ENCODE data around the gene TUSC2. TPM values are rescaled to one million over a fixed set of nuclear protein-coding genes. Genes with fewer than 3 reads are reported as not detected.

TUSC2 gene
- total RNA-seq, 1 donor from 2014 or later = 32.9 TPM

GRCh38 chr3:50278123-50278879 lies 49.7 kb downstream of the TUSC2 start:
- H3K4me1 ChIP-seq = peaks cover 56% of the 10 kb centered on the region
- no peak for TF ChIP-seq CTCF (IDR thresholded peaks at IDR 0.05; ENCODE audit: borderline replicate concordance)
- H3K27me3 ChIP-seq (ENCODE audit: low read depth) = peaks cover 31% of the 10 kb centered on the region
- no peaks in the 10 kb centered on the region for H3K36me3 ChIP-seq
- no peaks in the 10 kb centered on the region for H3K9me3 ChIP-seq (replicated peaks)
- H3K4me3 ChIP-seq = no peak overlapping the region
- H3K27ac ChIP-seq (replicated peaks) = peak overlapping the region; percentile 89
- intact Hi-C loops (cut with micrococcal nuclease) = loop anchor here (10.0 kb wide), 1 partner anchor 84 kb away; the partner anchor contains the start of gene GNAT1
- no peak for DNase-seq

GRCh38 chr3:50276762-50277101 lies 51.3 kb downstream of the TUSC2 start:
- TF ChIP-seq CTCF (IDR thresholded peaks at IDR 0.05; ENCODE audit: borderline replicate concordance) = no peak
- Histone ChIP-seq H3K4me3 (no peak overlapping the region), H3K9me3 (replicated peaks) (no peaks in the 10 kb centered on the region), H3K27ac (replicated peaks) (no peak overlapping the region), H3K36me3 (no peaks in the 10 kb centered on the region), H3K4me1 (peaks cover 65% of the 10 kb centered on the region), H3K27me3 (ENCODE audit: low read depth) (peaks cover 31% of the 10 kb centered on the region)
- intact Hi-C loops (cut with micrococcal nuclease) = loop anchor here (10.0 kb wide), 1 partner anchor 82 kb away; the partner anchor contains the start of gene GNAT1
- DNase-seq = no peak

GRCh38 chr3:50275996-50276761 lies 51.8 kb downstream of the TUSC2 start:
- intact Hi-C loops (cut with micrococcal nuclease) = loop anchor here (10.0 kb wide), 1 partner anchor 81 kb away; the partner anchor contains the start of gene GNAT1
- TF ChIP-seq CTCF (IDR thresholded peaks at IDR 0.05; ENCODE audit: borderline replicate concordance) = no peak
- Histone ChIP-seq H3K4me1 (peaks cover 65% of the 10 kb centered on the region), H3K9me3 (replicated peaks) (no peaks in the 10 kb centered on the region), H3K36me3 (no peaks in the 10 kb centered on the region), H3K27ac (replicated peaks) (no peak overlapping the region), H3K4me3 (no peak overlapping the region), H3K27me3 (ENCODE audit: low read depth) (peaks cover 31% of the 10 kb centered on the region)
- no peak for DNase-seq

- Histone ChIP-seq H3K27ac (replicated peaks) (no peak overlapping the region), H3K27me3 (ENCODE audit: low read depth) (peaks cover 31% of the 10 kb centered on the region), H3K4me1 (peaks cover 59% of the 10 kb centered on the region), H3K4me3 (no peak overlapping the region), H3K36me3 (no peaks in the 10 kb centered on the region), H3K9me3 (replicated peaks) (no peaks in the 10 kb centered on the region)
- no peak for DNase-seq
- intact Hi-C loops (cut with micrococcal nuclease) = loop anchor here (10.0 kb wide), 1 partner anchor 81 kb away; the partner anchor contains the start of gene GNAT1
- TF ChIP-seq CTCF (IDR thresholded peaks at IDR 0.05; ENCODE audit: borderline replicate concordance) = no peak
Measured at GRCh38 chr3:50275141-50275995, 52.7 kb downstream of the TUSC2 start.

Other genes starting within 250 kb of the TUSC2 start
- gene RBM5, start 239.3 kb downstream of the TUSC2 start, total RNA-seq = 58.4 TPM
- gene SEMA3F, start 172.9 kb downstream of the TUSC2 start, total RNA-seq = 10.2 TPM
- not detected for gene GNAT1, start 136.6 kb downstream of the TUSC2 start, total RNA-seq
- 10.4 TPM for gene SLC38A3, start 123.0 kb downstream of the TUSC2 start, total RNA-seq
- gene GNAI2, start 92.0 kb downstream of the TUSC2 start, total RNA-seq = 118 TPM
- gene SEMA3B, start 59.1 kb downstream of the TUSC2 start, total RNA-seq = 23.2 TPM
- 27.7 TPM for gene LSMEM2, start 49.1 kb downstream of the TUSC2 start, total RNA-seq
- gene IFRD2, start 35.8 kb downstream of the TUSC2 start, total RNA-seq = 54.9 TPM
- gene HYAL3, start 28.8 kb downstream of the TUSC2 start, total RNA-seq = 1.2 TPM
- 5.3 TPM for gene NAA80, start 28.8 kb downstream of the TUSC2 start, total RNA-seq
- 52.2 TPM for gene HYAL1, start 24.6 kb downstream of the TUSC2 start, total RNA-seq
- 38.9 TPM for gene HYAL2, start 5.5 kb downstream of the TUSC2 start, total RNA-seq
- gene RASSF1, start 12.6 kb upstream of the TUSC2 start, total RNA-seq = 11.4 TPM
- not detected for gene ZMYND10, start 17.5 kb upstream of the TUSC2 start, total RNA-seq
- gene NPRL2, start 22.6 kb upstream of the TUSC2 start, total RNA-seq = 16.4 TPM
- gene CYB561D2, start 22.6 kb upstream of the TUSC2 start, total RNA-seq = 7.0 TPM
- 23.5 TPM for gene TMEM115, start 31.3 kb upstream of the TUSC2 start, total RNA-seq
- 2.3 TPM for gene CACNA2D2, start 175.4 kb upstream of the TUSC2 start, total RNA-seq
- 57.2 TPM for gene C3orf18, start 239.5 kb upstream of the TUSC2 start, total RNA-seq
- gene HEMK1, start 241.3 kb upstream of the TUSC2 start, total RNA-seq = 16.1 TPM